Tibial nerve (tissue), 3 donors: ENCODE results near the gene FAHD2A.

Experiments
- CTCF ChIP-seq, 5 experiments: fragments of 200-600 bp in 3 of 5; fragments of 450-650 bp in 2 of 5; sonication (generic) in 3 of 5; IDR thresholded peaks; one replicate each; pipeline ENCODE4 v1.5.1; 2016 to 2019; ENCODE audit warnings: antibody characterized with exemption in 5 of 5, mild to moderate bottlenecking in 3 of 5, moderate library complexity in 2 of 5
- POLR2A ChIP-seq, 2 donors: fragments of 450-650 bp; IDR thresholded peaks; one replicate each; pipeline ENCODE4 v1.6.1; 2017; ENCODE audit warnings: antibody characterized with exemption in 2 of 2, mild to moderate bottlenecking in 2 of 2, moderate library complexity in 2 of 2

- no peak for TF ChIP-seq CTCF (IDR thresholded peaks at IDR 0.05)
- TF ChIP-seq POLR2A (IDR thresholded peaks at IDR 0.05): no peak
These were observed 16.9 kb upstream of the FAHD2A start for GRCh38 chr2:95385570-95385984.
